Cardiac muscle cell (in vitro differentiated cells and primary cell): ENCODE data around the gene COG5. TPM values are rescaled to one million over a fixed set of nuclear protein-coding genes. Genes with fewer than 3 reads are reported as not detected.

Source experiments
- DNase-seq, 2 donors: peaks; one replicate each; pipeline versions ENCODE4 v3.0.0 to v3.0.0-alpha.2; 2010 to 2017; ENCODE audit warnings: low read depth in 1 of 2, low spot score in 1 of 2
- H3K27ac ChIP-seq: fragments of 200-600 bp; sonication (generic); 2 replicates; pipeline ENCODE4 v1.5.1; 2016
- H3K27me3 ChIP-seq: fragments of 200-600 bp; sonication (generic); 2 replicates; pipeline ENCODE4 v1.6.0; 2016; ENCODE audit warnings: control low read depth
- H3K36me3 ChIP-seq: fragments of 200-600 bp; sonication (generic); 2 replicates; pipeline ENCODE4 v1.5.1; 2016; ENCODE audit warnings: control low read depth
- H3K4me1 ChIP-seq: fragments of 200-600 bp; sonication (generic); 2 replicates; pipeline ENCODE4 v1.8.1; 2017; ENCODE audit warnings: low read depth, mild to moderate bottlenecking, mixed run types
- H3K4me3 ChIP-seq: fragments of 200-600 bp; sonication (generic); 2 replicates; pipeline ENCODE4 v1.5.1; 2016; ENCODE audit warnings: mild to moderate bottlenecking
- H3K9me3 ChIP-seq: fragments of 200-600 bp; sonication (generic); 2 replicates; pipeline ENCODE4 v1.5.1; 2017; ENCODE audit warnings: low read depth, mild to moderate bottlenecking, control low read depth
- polyA plus RNA-seq: library from polyadenylated mRNA; unstranded; fragments of >200 nt; fragmentation: Nextera tagmentation; extraction: Ambion mirVana; gene quantifications from 2 replicates; pipeline ENCODE4 v1.2.1, GENCODE V29; 2016
- total RNA-seq: library from RNA; depleted of rRNA; stranded (reverse); fragments of >200 nt; gene quantifications from 2 replicates; pipeline ENCODE4 v1.2.3, GENCODE V29; 2016
- TF ChIP-seq, protein P1 (sequence below): IDR thresholded peaks from 2 replicates; pipeline ENCODE4 v1.5.1; 2012; ENCODE audit warnings: low read depth, mild to moderate bottlenecking, low read length

The COG5 gene
- total and polyA plus RNA-seq, 2 experiments from 2014 or later = 20.4 to 63.1 TPM

DNA sequence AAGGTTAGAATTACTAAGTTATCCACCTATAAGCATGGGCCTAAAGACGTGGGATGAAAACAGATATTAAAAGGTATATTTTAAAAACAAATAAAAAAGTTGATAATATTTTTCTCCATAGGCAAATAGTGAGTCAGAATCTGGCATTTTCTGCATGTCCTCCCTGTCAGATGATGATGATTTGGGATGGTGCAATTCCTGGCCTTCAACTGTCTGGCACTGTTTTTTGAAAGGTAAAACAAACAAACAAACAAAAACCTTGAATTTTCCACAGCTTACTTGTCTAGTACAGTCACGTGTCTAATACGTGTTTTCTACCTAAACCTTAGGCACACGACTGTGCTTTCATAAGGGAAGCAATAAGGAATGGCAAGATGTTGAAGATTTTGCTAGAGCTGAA lies 377.5 kb downstream of the COG5 start:
- no peaks in the 10 kb centered on the region for H3K27me3 ChIP-seq
- H3K9me3 ChIP-seq = no peaks in the 10 kb centered on the region
- peaks cover 77% of the 10 kb centered on the region for H3K36me3 ChIP-seq
- TF ChIP-seq, protein P1, sequence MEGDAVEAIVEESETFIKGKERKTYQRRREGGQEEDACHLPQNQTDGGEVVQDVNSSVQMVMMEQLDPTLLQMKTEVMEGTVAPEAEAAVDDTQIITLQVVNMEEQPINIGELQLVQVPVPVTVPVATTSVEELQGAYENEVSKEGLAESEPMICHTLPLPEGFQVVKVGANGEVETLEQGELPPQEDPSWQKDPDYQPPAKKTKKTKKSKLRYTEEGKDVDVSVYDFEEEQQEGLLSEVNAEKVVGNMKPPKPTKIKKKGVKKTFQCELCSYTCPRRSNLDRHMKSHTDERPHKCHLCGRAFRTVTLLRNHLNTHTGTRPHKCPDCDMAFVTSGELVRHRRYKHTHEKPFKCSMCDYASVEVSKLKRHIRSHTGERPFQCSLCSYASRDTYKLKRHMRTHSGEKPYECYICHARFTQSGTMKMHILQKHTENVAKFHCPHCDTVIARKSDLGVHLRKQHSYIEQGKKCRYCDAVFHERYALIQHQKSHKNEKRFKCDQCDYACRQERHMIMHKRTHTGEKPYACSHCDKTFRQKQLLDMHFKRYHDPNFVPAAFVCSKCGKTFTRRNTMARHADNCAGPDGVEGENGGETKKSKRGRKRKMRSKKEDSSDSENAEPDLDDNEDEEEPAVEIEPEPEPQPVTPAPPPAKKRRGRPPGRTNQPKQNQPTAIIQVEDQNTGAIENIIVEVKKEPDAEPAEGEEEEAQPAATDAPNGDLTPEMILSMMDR = no peak
- no peak for DNase-seq
- H3K4me1 ChIP-seq = no peaks in the 10 kb centered on the region
- no peak overlapping the region for H3K4me3 ChIP-seq
- no peak overlapping the region for H3K27ac ChIP-seq

DNA sequence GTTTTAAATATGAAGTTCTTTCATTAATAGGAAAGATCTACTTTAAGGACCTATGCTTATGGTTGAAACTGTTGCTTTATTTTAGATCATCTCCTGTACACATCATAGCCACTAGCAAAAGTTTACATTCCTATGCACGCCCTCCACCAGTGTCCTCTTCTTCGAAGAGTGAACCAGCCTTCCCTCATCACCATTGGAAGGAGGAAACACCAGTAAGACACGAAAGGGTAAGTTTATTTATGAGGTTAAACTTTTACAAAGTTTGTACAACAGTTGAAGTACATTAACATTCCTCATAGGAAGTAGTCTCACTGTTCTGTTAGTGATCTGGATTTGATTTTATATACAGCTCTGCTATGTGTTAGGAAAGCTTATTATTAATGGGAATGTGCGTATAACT lies 378.0 kb downstream of the COG5 start:
- TF ChIP-seq, protein P1 = no peak
- Histone ChIP-seq H3K27ac (no peak overlapping the region), H3K4me1 (no peaks in the 10 kb centered on the region), H3K4me3 (no peak overlapping the region), H3K36me3 (peaks cover 75% of the 10 kb centered on the region), H3K9me3 (no peaks in the 10 kb centered on the region), H3K27me3 (no peaks in the 10 kb centered on the region)
- no peak for DNase-seq

- Histone ChIP-seq H3K27me3 (no peaks in the 10 kb centered on the region), H3K4me3 (no peak overlapping the region), H3K36me3 (peaks cover 45% of the 10 kb centered on the region), H3K4me1 (no peaks in the 10 kb centered on the region), H3K9me3 (no peaks in the 10 kb centered on the region), H3K27ac (no peak overlapping the region)
- TF ChIP-seq, protein P1 = no peak
- no peak for DNase-seq
Observed at GRCh38 chr7:107181172-107181571, 382.5 kb downstream of the COG5 start.

DNA sequence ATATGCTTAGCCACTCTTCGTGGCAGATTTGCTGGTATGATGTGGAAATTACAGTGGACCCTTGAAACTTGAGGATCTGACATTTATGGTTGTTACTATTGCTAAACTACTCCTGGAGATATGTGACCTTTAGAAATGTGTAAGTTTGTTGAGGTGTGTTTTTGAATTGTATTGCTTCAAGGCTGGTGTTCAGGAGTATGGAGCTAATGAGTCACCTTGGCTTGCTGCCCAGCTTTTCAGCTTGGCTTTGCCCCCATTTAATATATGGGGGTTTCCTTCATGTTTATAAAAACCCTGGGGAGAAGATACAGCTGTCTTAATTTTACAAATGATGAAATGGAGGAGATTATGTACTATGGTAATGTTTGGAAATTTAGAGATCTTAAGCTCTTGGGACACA lies 383.3 kb downstream of the COG5 start:
- no peaks in the 10 kb centered on the region for H3K9me3 ChIP-seq
- no peak overlapping the region for H3K4me3 ChIP-seq
- no peaks in the 10 kb centered on the region for H3K27me3 ChIP-seq
- H3K36me3 ChIP-seq = peaks cover 38% of the 10 kb centered on the region
- no peaks in the 10 kb centered on the region for H3K4me1 ChIP-seq
- TF ChIP-seq, protein P1 = no peak
- peak overlapping the region; percentile 11 for H3K27ac ChIP-seq
- DNase-seq = peak in 1 of 2 donors; percentile 91

- peaks cover under 1% of the 10 kb centered on the region for H3K4me1 ChIP-seq
- TF ChIP-seq, protein P1 = no peak
- peak in 1 of 2 donors; percentile 30 for DNase-seq
- H3K36me3 ChIP-seq = peaks cover 37% of the 10 kb centered on the region
- H3K27me3 ChIP-seq = no peaks in the 10 kb centered on the region
- peak overlapping the region; percentile 24 for H3K27ac ChIP-seq
- no peak overlapping the region for H3K4me3 ChIP-seq
- H3K9me3 ChIP-seq = no peaks in the 10 kb centered on the region
Observed at GRCh38 chr7:107179326-107180164, 384.2 kb downstream of the COG5 start.
